Measurements from ENCODE around the gene MAGI2. TPM values are rescaled to one million over a fixed set of nuclear protein-coding genes. Genes with fewer than 3 reads are reported as not detected.

The MAGI2 gene
- total RNA-seq, 1 experiment from 2014 or later = 14.3 TPM

DNA sequence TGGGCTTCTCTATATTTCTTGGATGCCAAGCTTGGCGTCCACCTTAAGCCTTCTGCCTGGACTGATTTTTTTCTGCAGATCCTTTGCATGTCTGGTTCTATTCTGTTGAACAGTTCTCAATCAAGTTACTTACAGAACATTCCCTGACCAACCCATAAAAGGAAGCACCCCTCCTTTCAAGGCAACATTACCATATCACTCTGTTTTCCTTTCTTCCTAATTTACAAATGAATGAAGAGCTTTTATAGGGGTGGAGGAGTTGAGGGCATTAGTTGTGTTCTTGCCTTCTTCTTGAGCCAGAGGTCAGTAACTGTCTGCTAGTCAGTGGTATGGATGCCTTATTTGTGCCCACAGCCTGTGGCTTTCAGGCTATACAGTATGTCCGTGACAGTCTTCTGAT is 1293.9 kb downstream of the MAGI2 start:
- Histone ChIP-seq H2AFZ (ENCODE audit: low read length) (no peak overlapping the region), H2BK5ac (ENCODE audit: insufficient read length, low read length) (no peak overlapping the region), H3K27me3 (ENCODE audit: insufficient read depth, low read length) (no peaks in the 10 kb centered on the region), H3K23me2 (ENCODE audit: insufficient read length, low read depth, low read length, poor library complexity, severe bottlenecking) (no peaks in the 10 kb centered on the region), H3K9ac (ENCODE audit: extremely low read depth, insufficient read length, low read length) (no peak overlapping the region), H3T11ph (ENCODE audit: low read length) (no peak overlapping the region), H4K91ac (ENCODE audit: insufficient read length, low read depth, low read length) (no peak overlapping the region), H3K56ac (ENCODE audit: insufficient read length, low read depth, low read length) (no peak overlapping the region), H4K8ac (replicated peaks; ENCODE audit: insufficient read length, low read depth, low read length) (no peak overlapping the region), H2BK20ac (ENCODE audit: low read depth, low read length, poor library complexity, severe bottlenecking) (no peak overlapping the region), H3K9me3 (ENCODE audit: control insufficient read depth, low read depth, low read length) (no peaks in the 10 kb centered on the region), H3K4ac (ENCODE audit: low read depth, low read length) (no peak overlapping the region), H3K79me2 (ENCODE audit: insufficient read depth, low read length) (no peaks in the 10 kb centered on the region), H3K14ac (ENCODE audit: insufficient read depth, low read length) (no peak overlapping the region), H2BK15ac (ENCODE audit: low read depth, low read length) (no peak overlapping the region), H3K4me1 (ENCODE audit: insufficient read depth, low read length) (peaks cover 19% of the 10 kb centered on the region), H3K27ac (ENCODE audit: insufficient read length, low read depth, low read length) (no peak overlapping the region), H3K79me1 (ENCODE audit: insufficient read depth, low read depth, low read length, poor library complexity, severe bottlenecking) (no peaks in the 10 kb centered on the region), H3K18ac (ENCODE audit: insufficient read length, low read depth, low read length) (no peak overlapping the region), H2BK120ac (ENCODE audit: low read depth, low read length, poor library complexity, severe bottlenecking) (no peak overlapping the region), H2BK12ac (ENCODE audit: insufficient read length, low read depth, low read length) (no peak overlapping the region), H4K20me1 (ENCODE audit: control insufficient read depth, insufficient read depth, insufficient read length) (no peaks in the 10 kb centered on the region), H2AK5ac (ENCODE audit: insufficient read length, low read length) (no peak overlapping the region), H4K5ac (ENCODE audit: insufficient read length, low read depth, low read length) (no peak overlapping the region), H3K4me2 (ENCODE audit: insufficient read depth, insufficient read length, low read length) (peak overlapping the region; percentile 21), H3K23ac (ENCODE audit: insufficient read length, low read depth, low read length) (no peak overlapping the region)
- WGBS (ENCODE audit: extremely low coverage, insufficient read length, low lambda C conversion rate) = no CpG with 5 or more reads among the region's 2 CpGs
- Mint-ChIP-seq H3K4me1 (peaks cover 41% of the 10 kb centered on the region in 2 experiments), H3K4me3 (no peak overlapping the region), H3K27me3 (ENCODE audit: low read depth) (peaks cover 2% of the 10 kb centered on the region), H3K27ac (peak overlapping the region in 2 of 3 experiments; percentile 6 to 69; a peak in 2 of 7 replicates), H3K9me3 (no peaks in the 10 kb centered on the region), H3K36me3 (ENCODE audit: insufficient read depth in 1 of 3, low read depth in 3 of 3) (peaks cover 0 to 12% (median 3%) of the 10 kb centered on the region in 3 experiments; a peak in 4 of 7 replicates)
- TF ChIP-seq, protein P1, sequence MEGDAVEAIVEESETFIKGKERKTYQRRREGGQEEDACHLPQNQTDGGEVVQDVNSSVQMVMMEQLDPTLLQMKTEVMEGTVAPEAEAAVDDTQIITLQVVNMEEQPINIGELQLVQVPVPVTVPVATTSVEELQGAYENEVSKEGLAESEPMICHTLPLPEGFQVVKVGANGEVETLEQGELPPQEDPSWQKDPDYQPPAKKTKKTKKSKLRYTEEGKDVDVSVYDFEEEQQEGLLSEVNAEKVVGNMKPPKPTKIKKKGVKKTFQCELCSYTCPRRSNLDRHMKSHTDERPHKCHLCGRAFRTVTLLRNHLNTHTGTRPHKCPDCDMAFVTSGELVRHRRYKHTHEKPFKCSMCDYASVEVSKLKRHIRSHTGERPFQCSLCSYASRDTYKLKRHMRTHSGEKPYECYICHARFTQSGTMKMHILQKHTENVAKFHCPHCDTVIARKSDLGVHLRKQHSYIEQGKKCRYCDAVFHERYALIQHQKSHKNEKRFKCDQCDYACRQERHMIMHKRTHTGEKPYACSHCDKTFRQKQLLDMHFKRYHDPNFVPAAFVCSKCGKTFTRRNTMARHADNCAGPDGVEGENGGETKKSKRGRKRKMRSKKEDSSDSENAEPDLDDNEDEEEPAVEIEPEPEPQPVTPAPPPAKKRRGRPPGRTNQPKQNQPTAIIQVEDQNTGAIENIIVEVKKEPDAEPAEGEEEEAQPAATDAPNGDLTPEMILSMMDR (conservative IDR thresholded peaks at IDR 0.05) = no peak
- DNase-seq = no peak
